ENCODE data around the gene BEAN1. TPM values are rescaled to one million over a fixed set of nuclear protein-coding genes. Genes with fewer than 3 reads are reported as not detected.

Gene BEAN1
- total RNA-seq, 1 experiment from 2014 or later = 0.24 TPM

GRCh38 chr16:66442502-66443268 lies 15.6 kb downstream of the BEAN1 start:
- H2BK12ac ChIP-seq (ENCODE audit: insufficient read length, low read depth, low read length) = no peak overlapping the region
- H3K9me3 ChIP-seq (ENCODE audit: control insufficient read depth, low read depth, low read length) = no peaks in the 10 kb centered on the region
- H3K14ac ChIP-seq (ENCODE audit: insufficient read depth, low read length) = no peak overlapping the region
- H3K18ac ChIP-seq (ENCODE audit: insufficient read length, low read depth, low read length) = no peak overlapping the region
- no peak overlapping the region for H2BK5ac ChIP-seq (ENCODE audit: insufficient read length, low read length)
- H3K23ac ChIP-seq (ENCODE audit: insufficient read length, low read depth, low read length) = no peak overlapping the region
- no peak overlapping the region for H3K4me2 ChIP-seq (ENCODE audit: insufficient read depth, insufficient read length, low read length)
- no peaks in the 10 kb centered on the region for H3K27me3 ChIP-seq (ENCODE audit: insufficient read depth, low read length)
- H4K5ac ChIP-seq (ENCODE audit: insufficient read length, low read depth, low read length) = no peak overlapping the region
- no peak overlapping the region for H4K91ac ChIP-seq (ENCODE audit: insufficient read length, low read depth, low read length)
- no peak for DNase-seq
- H3K79me1 ChIP-seq (ENCODE audit: insufficient read depth, low read depth, low read length, poor library complexity, severe bottlenecking) = no peaks in the 10 kb centered on the region
- Mint-ChIP-seq H3K4me1 (peaks cover 7 to 15% of the 10 kb centered on the region in 2 experiments), H3K9me3 (no peaks in the 10 kb centered on the region), H3K27me3 (ENCODE audit: low read depth) (peaks cover 38% of the 10 kb centered on the region), H3K4me3 (no peak overlapping the region), H3K27ac (no peak overlapping the region), H3K36me3 (ENCODE audit: insufficient read depth in 1 of 3, low read depth in 3 of 3) (no peaks in the 10 kb centered on the region)
- no peak overlapping the region for H4K8ac ChIP-seq (replicated peaks; ENCODE audit: insufficient read length, low read depth, low read length)
- H3K79me2 ChIP-seq (ENCODE audit: insufficient read depth, low read length) = no peaks in the 10 kb centered on the region
- no peak overlapping the region for H2BK20ac ChIP-seq (ENCODE audit: low read depth, low read length, poor library complexity, severe bottlenecking)
- H3K23me2 ChIP-seq (ENCODE audit: insufficient read length, low read depth, low read length, poor library complexity, severe bottlenecking) = no peaks in the 10 kb centered on the region
- H2AK5ac ChIP-seq (ENCODE audit: insufficient read length, low read length) = no peak overlapping the region
- no CpG with 5 or more reads among the region's 6 CpGs for WGBS (ENCODE audit: extremely low coverage, insufficient read length, low lambda C conversion rate)
- no peak overlapping the region for H3K4ac ChIP-seq (ENCODE audit: low read depth, low read length)
- H2BK120ac ChIP-seq (ENCODE audit: low read depth, low read length, poor library complexity, severe bottlenecking) = no peak overlapping the region
- H3K9ac ChIP-seq (ENCODE audit: extremely low read depth, insufficient read length, low read length) = no peak overlapping the region
- no peaks in the 10 kb centered on the region for H4K20me1 ChIP-seq (ENCODE audit: control insufficient read depth, insufficient read depth, insufficient read length)
- H2AFZ ChIP-seq (ENCODE audit: low read length) = no peak overlapping the region
- no peak overlapping the region for H3K27ac ChIP-seq (ENCODE audit: insufficient read length, low read depth, low read length)
- no peak overlapping the region for H2BK15ac ChIP-seq (ENCODE audit: low read depth, low read length)
- no peak for TF ChIP-seq CTCF (conservative IDR thresholded peaks at IDR 0.05)
- no peaks in the 10 kb centered on the region for H3K4me1 ChIP-seq (ENCODE audit: insufficient read depth, low read length)
- H3T11ph ChIP-seq (ENCODE audit: low read length) = no peak overlapping the region
- H3K56ac ChIP-seq (ENCODE audit: insufficient read length, low read depth, low read length) = no peak overlapping the region
